Gastroesophageal sphincter (tissue), 4 donors: ENCODE results near the gene EFEMP2. TPM values are rescaled to one million over a fixed set of nuclear protein-coding genes. Genes with fewer than 3 reads are reported as not detected.

Source experiments
- ATAC-seq: fragments of 150-250 bp; one replicate; pipeline ENCODE4 v1.9.1; 2016; ENCODE audit warnings: mild to moderate bottlenecking, moderate library complexity
- H3K27ac ChIP-seq, 4 donors: fragments of 200-600 bp; sonication (generic) in 3 of 4; 1 replicate in 3 of 4; 2 replicates in 1 of 4; pipeline ENCODE4 v1.5.1; 2016 to 2019
- H3K27me3 ChIP-seq: fragments of 200-600 bp; sonication (generic); one replicate; pipeline ENCODE4 v1.5.1; 2019
- H3K36me3 ChIP-seq, 2 donors: fragments of 200-600 bp; sonication (generic); one replicate each; pipeline ENCODE4 v1.5.1; 2019; ENCODE audit warnings: control low read depth in 1 of 2
- H3K4me1 ChIP-seq, 3 donors: fragments of 200-600 bp; sonication (generic); 1 replicate in 2 of 3; 2 replicates in 1 of 3; pipeline ENCODE4 v1.5.1; 2016 to 2019; ENCODE audit warnings: control low read depth in 2 of 3
- H3K4me3 ChIP-seq, 2 donors: fragments of 200-600 bp; sonication (generic); one replicate each; pipeline ENCODE4 v1.5.1; 2019; ENCODE audit warnings: mild to moderate bottlenecking in 1 of 2, moderate library complexity in 1 of 2
- H3K9me3 ChIP-seq, 3 donors: fragments of 200-600 bp; sonication (generic); one replicate each; pipeline ENCODE4 v1.5.1; 2017 to 2019; ENCODE audit warnings: control low read depth in 2 of 3
- EP300 ChIP-seq: sonication (generic); formaldehyde crosslinking; IDR thresholded peaks from one replicate; pipeline ENCODE4 v1.6.1; 2017; ENCODE audit warnings: antibody characterized with exemption, mild to moderate bottlenecking
- POLR2A ChIP-seq, 2 donors: fragments of 450-650 bp; IDR thresholded peaks; one replicate each; pipeline ENCODE4 v1.6.1; 2017; ENCODE audit warnings: antibody characterized with exemption in 2 of 2, mild to moderate bottlenecking in 2 of 2, moderate library complexity in 1 of 2
- POLR2AphosphoS5 ChIP-seq: sonication (generic); formaldehyde crosslinking; IDR thresholded peaks from one replicate; pipeline ENCODE4 v1.6.1; 2017; ENCODE audit warnings: antibody characterized with exemption
- whole genome bisulfite sequencing, 2 donors: methylation state at CpG; one replicate each; pipeline ENCODE4 v1.1.5; 2018; ENCODE audit warnings: low coverage in 1 of 2; 5-methylcytosine and 5-hydroxymethylcytosine counted together
- total RNA-seq, 4 donors: library from RNA; depleted of rRNA; stranded (reverse); fragments of >200 nt; gene quantifications; one replicate each; pipeline ENCODE4 v1.1.0, GENCODE V29; 2016
- TF ChIP-seq, protein P1 (sequence below), 4 experiments: fragments of 200-600 bp in 2 of 4; fragments of 450-650 bp in 2 of 4; sonication (generic) in 1 of 4; IDR thresholded peaks; one replicate each; pipeline ENCODE4 v1.5.1; 2017 to 2019; ENCODE audit warnings: antibody characterized with exemption in 4 of 4, mild to moderate bottlenecking in 2 of 4, moderate library complexity in 2 of 4

Gene EFEMP2
- total RNA-seq, 4 donors from 2014 or later = 55.6 to 92.8 (median 81.2) TPM

DNA sequence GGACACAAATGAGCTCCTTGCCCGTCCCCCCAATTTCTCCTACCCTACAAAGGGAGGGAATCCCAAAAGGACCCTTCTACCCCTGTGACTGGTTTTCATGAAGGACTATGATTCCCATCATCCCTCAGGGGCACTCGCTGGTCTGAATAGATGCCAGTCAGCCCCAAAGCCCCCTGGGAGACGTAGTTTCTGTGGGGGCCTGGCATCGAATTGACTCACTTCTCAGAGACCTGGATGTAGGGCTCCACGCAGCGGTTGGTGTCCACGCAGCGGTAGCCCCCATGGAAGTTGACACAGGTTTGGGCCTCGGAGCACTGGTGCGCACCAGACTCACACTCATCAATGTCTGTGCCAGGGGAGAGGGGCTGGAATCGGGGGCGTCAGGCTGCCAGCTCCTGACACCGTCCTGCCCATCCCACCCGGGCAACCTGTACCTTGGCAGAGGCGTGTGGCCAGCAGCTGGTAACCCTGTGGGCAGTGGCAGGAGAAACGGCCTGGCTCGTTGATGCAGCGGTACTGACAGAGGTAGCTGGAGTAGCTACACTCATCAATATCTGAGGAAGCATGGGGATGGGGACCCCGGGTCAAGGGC lies 4.4 kb downstream of the EFEMP2 start:
- Histone ChIP-seq H3K4me3 (no peak overlapping the region), H3K27ac (peak overlapping the region in 3 of 4 donors; percentile 12 to 98 (median 42)), H3K4me1 (peaks cover 0 to 73% (median 17%) of the 10 kb centered on the region in 3 donors), H3K27me3 (no peaks in the 10 kb centered on the region), H3K36me3 (peaks cover 0 to 77% of the 10 kb centered on the region in 2 donors), H3K9me3 (no peaks in the 10 kb centered on the region)
- peak; percentile 25 for TF ChIP-seq POLR2AphosphoS5
- TF ChIP-seq, protein P1, sequence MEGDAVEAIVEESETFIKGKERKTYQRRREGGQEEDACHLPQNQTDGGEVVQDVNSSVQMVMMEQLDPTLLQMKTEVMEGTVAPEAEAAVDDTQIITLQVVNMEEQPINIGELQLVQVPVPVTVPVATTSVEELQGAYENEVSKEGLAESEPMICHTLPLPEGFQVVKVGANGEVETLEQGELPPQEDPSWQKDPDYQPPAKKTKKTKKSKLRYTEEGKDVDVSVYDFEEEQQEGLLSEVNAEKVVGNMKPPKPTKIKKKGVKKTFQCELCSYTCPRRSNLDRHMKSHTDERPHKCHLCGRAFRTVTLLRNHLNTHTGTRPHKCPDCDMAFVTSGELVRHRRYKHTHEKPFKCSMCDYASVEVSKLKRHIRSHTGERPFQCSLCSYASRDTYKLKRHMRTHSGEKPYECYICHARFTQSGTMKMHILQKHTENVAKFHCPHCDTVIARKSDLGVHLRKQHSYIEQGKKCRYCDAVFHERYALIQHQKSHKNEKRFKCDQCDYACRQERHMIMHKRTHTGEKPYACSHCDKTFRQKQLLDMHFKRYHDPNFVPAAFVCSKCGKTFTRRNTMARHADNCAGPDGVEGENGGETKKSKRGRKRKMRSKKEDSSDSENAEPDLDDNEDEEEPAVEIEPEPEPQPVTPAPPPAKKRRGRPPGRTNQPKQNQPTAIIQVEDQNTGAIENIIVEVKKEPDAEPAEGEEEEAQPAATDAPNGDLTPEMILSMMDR (IDR thresholded peaks at IDR 0.05) = no peak
- 85% methylated on average over 5 of the region's 19 CpGs; no CpG with 5 or more reads in 1 of the 2 donors for WGBS, 2 donors
- ATAC-seq = no peak

DNA sequence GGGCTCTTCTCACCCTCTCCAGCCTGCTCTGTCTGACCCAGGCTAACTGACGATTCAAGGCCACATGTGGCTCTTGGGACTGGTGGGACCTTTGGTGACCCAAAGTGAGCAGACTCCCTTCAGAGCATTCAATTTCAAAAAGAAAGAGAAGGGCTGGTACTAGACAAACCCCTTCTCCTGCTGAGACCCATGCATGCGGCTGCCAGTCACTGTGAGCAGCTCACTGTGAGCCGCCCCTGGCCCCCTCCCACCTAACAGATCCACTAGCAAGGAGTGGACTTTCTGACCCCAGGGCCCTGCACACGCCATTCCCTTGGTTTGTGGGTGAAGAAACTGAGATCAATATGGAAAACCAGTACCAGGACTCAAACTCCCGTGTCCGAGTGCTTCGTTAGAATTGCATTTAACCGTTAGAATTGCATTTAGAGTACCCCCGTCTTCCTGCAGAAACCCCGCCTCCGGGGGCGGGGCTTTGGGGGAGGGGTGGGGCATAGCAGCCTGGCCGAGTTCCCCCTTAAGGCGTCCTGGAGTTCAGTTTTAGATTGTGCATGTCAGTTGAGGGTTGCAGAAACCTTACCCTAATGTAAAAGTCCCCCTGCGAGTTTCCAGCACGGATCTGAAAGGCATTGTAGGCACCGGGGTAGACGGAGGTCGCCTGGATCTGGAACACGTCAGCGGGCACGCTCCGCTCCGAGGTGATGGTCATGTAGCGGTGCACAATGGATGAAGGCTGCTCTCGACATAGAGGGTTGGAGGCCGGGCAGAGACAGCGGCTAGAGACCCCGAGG lies 5.1 kb downstream of the EFEMP2 start:
- no peak for TF ChIP-seq POLR2A (IDR thresholded peaks at IDR 0.05)
- TF ChIP-seq, protein P1 (IDR thresholded peaks at IDR 0.05) = no peak
- WGBS, 2 donors = 50 to 72% methylated on average over 4 to 14 of the region's 29 CpGs
- Histone ChIP-seq H3K4me1 (peaks cover 0 to 73% (median 17%) of the 10 kb centered on the region in 3 donors), H3K27me3 (no peaks in the 10 kb centered on the region), H3K4me3 (no peak overlapping the region), H3K9me3 (no peaks in the 10 kb centered on the region), H3K36me3 (peaks cover 0 to 84% of the 10 kb centered on the region in 2 donors), H3K27ac (peak overlapping the region in 3 of 4 donors; percentile 12 to 98 (median 42))
- no peak for ATAC-seq

DNA sequence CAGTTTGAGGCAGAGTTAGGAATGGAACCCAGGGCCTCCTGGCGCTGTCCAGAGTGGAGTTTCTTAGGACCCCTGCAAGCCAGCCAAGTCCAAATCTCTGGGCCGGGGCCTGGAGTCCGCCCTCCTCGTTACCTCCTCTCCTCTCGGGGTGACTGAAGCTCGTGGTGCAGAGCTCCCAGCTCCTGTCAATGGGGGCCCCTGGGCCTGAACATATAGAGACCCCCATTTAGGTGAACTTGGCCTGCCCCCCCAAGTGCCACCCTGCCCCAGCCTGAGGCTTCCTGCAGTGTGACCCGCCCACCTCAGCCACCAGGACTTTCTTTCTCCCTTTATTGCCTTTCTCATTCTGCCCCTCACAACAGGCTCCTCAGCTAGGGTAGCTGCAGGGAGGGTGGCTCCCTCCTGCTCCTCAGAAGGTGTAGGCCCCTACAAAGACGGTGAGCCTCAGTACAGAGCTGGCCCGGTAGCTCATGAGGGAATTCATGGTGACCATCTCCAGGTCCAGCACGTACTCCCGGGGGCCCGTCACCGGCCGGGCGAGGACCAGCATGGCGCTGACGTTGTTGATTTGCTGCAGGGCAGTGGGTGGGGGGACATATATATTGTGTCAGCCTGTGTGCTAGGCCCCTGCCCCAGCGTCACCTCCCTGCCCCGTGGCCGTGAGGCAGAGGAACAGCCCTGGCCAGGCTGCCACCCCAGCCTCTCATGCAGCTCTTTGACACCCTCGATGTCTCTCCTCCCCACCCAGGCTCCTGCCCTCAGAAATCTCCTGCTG lies 5.9 kb downstream of the EFEMP2 start:
- Histone ChIP-seq H3K4me3 (no peak overlapping the region), H3K27me3 (no peaks in the 10 kb centered on the region), H3K9me3 (no peaks in the 10 kb centered on the region), H3K4me1 (peaks cover 0 to 73% (median 21%) of the 10 kb centered on the region in 3 donors), H3K27ac (peak overlapping the region in 2 of 4 donors; percentile 20 to 98), H3K36me3 (peaks cover 0 to 92% of the 10 kb centered on the region in 2 donors)
- ATAC-seq = no peak
- TF ChIP-seq POLR2AphosphoS5 (no peak), EP300 (no peak), POLR2A (IDR thresholded peaks at IDR 0.05) (no peak)
- TF ChIP-seq, protein P1 (IDR thresholded peaks at IDR 0.05) = no peak
- WGBS, 2 donors = 59 to 71% methylated on average over 4 to 5 of the region's 21 CpGs

GRCh38 chr11:65865550-65866172 lies 6.9 kb downstream of the EFEMP2 start:
- Histone ChIP-seq H3K27ac (peak overlapping the region in 1 of 4 donors; percentile 19), H3K4me1 (peaks cover 0 to 72% (median 18%) of the 10 kb centered on the region in 3 donors)

More at GRCh38 chr11:65865550-65866172, 6.9 kb downstream of the EFEMP2 start:
- TF ChIP-seq POLR2A (IDR thresholded peaks at IDR 0.05) (no peak), EP300 (no peak), POLR2AphosphoS5 (no peak)
- TF ChIP-seq, protein P1 (IDR thresholded peaks at IDR 0.05) = no peak
- no peak for ATAC-seq
- Histone ChIP-seq H3K9me3 (no peaks in the 10 kb centered on the region), H3K4me3 (no peak overlapping the region), H3K27me3 (no peaks in the 10 kb centered on the region), H3K36me3 (peaks cover 0 to 89% of the 10 kb centered on the region in 2 donors)
- WGBS, 2 donors = 57% methylated on average over 1 of the region's 9 CpGs; no CpG with 5 or more reads in 1 of the 2 donors
